ENCODE data around the gene BIK. TPM values are rescaled to one million over a fixed set of nuclear protein-coding genes. Genes with fewer than 3 reads are reported as not detected.
"Not testable (repeated sequence)": the region's sequence is repeated elsewhere in the genome, so short reads cannot be mapped to it uniquely, and the experiment has no call there.

Gene BIK
- total and polyA plus RNA-seq, 7 experiments from 2014 or later = 1.1 to 4.3 (median 1.6) TPM

DNA sequence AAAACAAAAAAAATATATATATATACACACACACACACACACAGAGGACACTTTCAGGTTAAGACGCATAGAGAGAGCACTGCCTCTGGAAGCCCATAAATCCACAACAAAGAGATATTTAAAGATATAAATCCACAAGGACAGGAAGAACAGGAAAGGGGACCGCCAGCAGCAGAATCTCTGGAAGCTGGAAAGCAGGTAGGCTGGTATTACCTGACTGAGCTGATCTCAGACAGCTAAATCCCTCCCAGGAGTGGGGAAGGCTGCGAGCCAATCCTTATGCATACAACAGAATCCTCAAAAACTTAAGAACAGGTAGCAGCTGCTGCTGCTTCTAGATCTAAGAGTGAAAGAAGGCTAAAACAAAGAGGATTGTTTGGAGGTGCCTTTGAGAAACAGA is 34.4 kb downstream of the BIK start:
- Histone ChIP-seq H3K9me3 (ENCODE audit: control insufficient read depth in 2 of 3, low read length in 3 of 3) (no peaks in the 10 kb centered on the region), H3K27me3 (ENCODE audit: control insufficient read depth in 2 of 2, insufficient read depth in 2 of 2, low read length in 2 of 2) (no peaks in the 10 kb centered on the region), H3K27ac (ENCODE audit: low read depth, low read length) (no peak overlapping the region), H3K4me3 (ENCODE audit: low read length) (no peak overlapping the region), H3K36me3 (ENCODE audit: control insufficient read depth in 2 of 3, insufficient read depth in 3 of 3, low read length in 3 of 3) (peaks cover 0 to 4% (median 0%) of the 10 kb centered on the region in 3 experiments), H3K4me1 (ENCODE audit: control insufficient read depth in 2 of 2, insufficient read depth in 2 of 2, low read length in 2 of 2) (peaks cover 6 to 7% of the 10 kb centered on the region in 2 donors)
- DNase-seq = no peak
- peaks cover 25 to 49% (median 29%) of the 10 kb centered on the region in 7 donors for H3K4me1 Mint-ChIP-seq
- ATAC-seq = no peak
- H3K27ac Mint-ChIP-seq = peak overlapping the region in 5 of 9 donors; percentile 36 to 65 (median 40)
- no peaks in the 10 kb centered on the region for H3K27me3 Mint-ChIP-seq
- H3K36me3 Mint-ChIP-seq = peaks cover 0 to 7% (median 3%) of the 10 kb centered on the region in 5 donors
- ChIA-PET POLR2A (interaction anchor here (1.3 to 4.3 kb wide), 2 partner anchors 42 to 130 kb away, joined by 3 to 18 read pairs; partner anchors contain the start of genes PACSIN2 and TTLL12), CTCF (interaction anchor here (0.6 to 0.7 kb wide), 3 partner anchors 68 to 769 kb away, joined by 3 to 6 read pairs (median 3); no protein-coding TSS in a partner anchor)
- no peaks in the 10 kb centered on the region for H3K9me3 Mint-ChIP-seq
- peak overlapping the region in 2 of 10 donors; percentile 51 to 52 for H3K4me3 Mint-ChIP-seq
- intact Hi-C loops (cut with micrococcal nuclease) = no loop called here

GRCh38 chr22:43145371-43145770 is 34.8 kb downstream of the BIK start:
- not testable (repeated sequence) for ATAC-seq, H3K36me3 Mint-ChIP-seq

GRCh38 chr22:43146332-43146731 is 35.8 kb downstream of the BIK start:
- H3K36me3 Mint-ChIP-seq; H3K36me3 ChIP-seq (ENCODE audit: control insufficient read depth in 2 of 3, insufficient read depth in 3 of 3, low read length in 3 of 3); H3K27me3 Mint-ChIP-seq; H3K9me3 Mint-ChIP-seq; DNase-seq; H3K27me3 ChIP-seq (ENCODE audit: control insufficient read depth in 2 of 2, insufficient read depth in 2 of 2, low read length in 2 of 2); H3K27ac ChIP-seq (ENCODE audit: low read depth, low read length); H3K4me3 ChIP-seq (ENCODE audit: low read length); ATAC-seq; H3K9me3 ChIP-seq (ENCODE audit: control insufficient read depth in 2 of 3, low read length in 3 of 3); intact Hi-C loops (cut with micrococcal nuclease): not testable (repeated sequence)
- ChIA-PET POLR2A (interaction anchor here (0.6 to 1.0 kb wide), 2 partner anchors 42 to 1560 kb away, joined by 4 to 5 read pairs; no protein-coding TSS in a partner anchor), CTCF (interaction anchor here (0.6 kb wide), 1 partner anchor 858 kb away, joined by 7 read pairs; no protein-coding TSS in a partner anchor)
- Mint-ChIP-seq H3K27ac (peak overlapping the region in 1 of 9 donors; percentile 95), H3K4me3 (peak overlapping the region in 3 of 10 donors; percentile 23 to 47 (median 29)), H3K4me1 (peaks cover 19 to 48% (median 30%) of the 10 kb centered on the region in 7 donors)
- H3K4me1 ChIP-seq (ENCODE audit: control insufficient read depth in 2 of 2, insufficient read depth in 2 of 2, low read length in 2 of 2) = peaks cover 7 to 11% of the 10 kb centered on the region in 2 donors

More at GRCh38 chr22:43145371-43145770, 34.8 kb downstream of the BIK start:
- Mint-ChIP-seq H3K4me1 (peaks cover 22 to 49% (median 27%) of the 10 kb centered on the region in 7 donors), H3K4me3 (peak overlapping the region in 1 of 10 donors; percentile 51), H3K27ac (peak overlapping the region in 1 of 9 donors; percentile 38)
- ChIA-PET CTCF (interaction anchor here (0.6 kb wide), 2 partner anchors 69 to 486 kb away, joined by 3 to 6 read pairs; no protein-coding TSS in a partner anchor), POLR2A (interaction anchor here (1.3 to 4.3 kb wide), 2 partner anchors 42 to 130 kb away, joined by 3 to 18 read pairs; partner anchors contain the start of genes PACSIN2 and TTLL12)
- H3K27me3 ChIP-seq (ENCODE audit: control insufficient read depth in 2 of 2, insufficient read depth in 2 of 2, low read length in 2 of 2); H3K36me3 ChIP-seq (ENCODE audit: control insufficient read depth in 2 of 3, insufficient read depth in 3 of 3, low read length in 3 of 3); H3K9me3 Mint-ChIP-seq; intact Hi-C loops (cut with micrococcal nuclease); H3K27me3 Mint-ChIP-seq; DNase-seq; H3K4me1 ChIP-seq (ENCODE audit: control insufficient read depth in 2 of 2, insufficient read depth in 2 of 2, low read length in 2 of 2); H3K27ac ChIP-seq (ENCODE audit: low read depth, low read length); H3K4me3 ChIP-seq (ENCODE audit: low read length); H3K9me3 ChIP-seq (ENCODE audit: control insufficient read depth in 2 of 3, low read length in 3 of 3): not testable (repeated sequence)

- Mint-ChIP-seq H3K4me1 (peaks cover 19 to 45% (median 28%) of the 10 kb centered on the region in 7 donors), H3K27ac (peak overlapping the region; percentile 54 to 95 (median 85)), H3K36me3 (no peaks in the 10 kb centered on the region), H3K27me3 (no peaks in the 10 kb centered on the region), H3K9me3 (no peaks in the 10 kb centered on the region), H3K4me3 (peak overlapping the region in 9 of 10 donors; percentile 15 to 84 (median 66))
- no peak for DNase-seq
- ATAC-seq = no peak
- POLR2A ChIA-PET = interaction anchor here (1.4 kb wide), 1 partner anchor 38 kb away, joined by 3 read pairs; the partner anchor contains the start of gene BIK
- H3K4me1 ChIP-seq (ENCODE audit: control insufficient read depth in 2 of 2, insufficient read depth in 2 of 2, low read length in 2 of 2) = peaks cover 3 to 16% of the 10 kb centered on the region in 2 donors
- H3K27me3 ChIP-seq (ENCODE audit: control insufficient read depth in 2 of 2, insufficient read depth in 2 of 2, low read length in 2 of 2) = no peaks in the 10 kb centered on the region
- no peak overlapping the region for H3K4me3 ChIP-seq (ENCODE audit: low read length)
- H3K9me3 ChIP-seq (ENCODE audit: control insufficient read depth in 2 of 3, low read length in 3 of 3) = no peaks in the 10 kb centered on the region
- peaks cover 0 to 6% (median 0%) of the 10 kb centered on the region in 3 experiments for H3K36me3 ChIP-seq (ENCODE audit: control insufficient read depth in 2 of 3, insufficient read depth in 3 of 3, low read length in 3 of 3)
- CTCF ChIA-PET = no interaction called here
- no peak overlapping the region for H3K27ac ChIP-seq (ENCODE audit: low read depth, low read length)
- intact Hi-C loops (cut with micrococcal nuclease) = no loop called here
These were observed 37.3 kb downstream of the BIK start for GRCh38 chr22:43147821-43148220.

GRCh38 chr22:43148581-43148980 is 38.0 kb downstream of the BIK start:
- Mint-ChIP-seq H3K27ac (peak overlapping the region in 6 of 9 donors; percentile 14 to 67 (median 38)), H3K4me1 (peaks cover 19 to 45% (median 27%) of the 10 kb centered on the region in 7 donors), H3K36me3 (peaks cover 0 to 2% (median 0%) of the 10 kb centered on the region in 5 donors), H3K27me3 (no peaks in the 10 kb centered on the region), H3K4me3 (peak overlapping the region in 6 of 10 donors; percentile 3 to 71 (median 39)), H3K9me3 (no peaks in the 10 kb centered on the region)
- no peak overlapping the region for H3K4me3 ChIP-seq (ENCODE audit: low read length)
- no peak for DNase-seq
- peaks cover 5 to 15% of the 10 kb centered on the region in 2 donors for H3K4me1 ChIP-seq (ENCODE audit: control insufficient read depth in 2 of 2, insufficient read depth in 2 of 2, low read length in 2 of 2)
- H3K27ac ChIP-seq (ENCODE audit: low read depth, low read length) = no peak overlapping the region
- CTCF ChIA-PET = interaction anchor here (1.9 kb wide), 1 partner anchor 38 kb away, joined by 4 read pairs; the partner anchor contains the start of gene BIK
- intact Hi-C loops (cut with micrococcal nuclease) = no loop called here
- peak; percentile 19 for ATAC-seq
- POLR2A ChIA-PET = no interaction called here
- H3K36me3 ChIP-seq (ENCODE audit: control insufficient read depth in 2 of 3, insufficient read depth in 3 of 3, low read length in 3 of 3) = peaks cover 0 to 6% (median 0%) of the 10 kb centered on the region in 3 experiments
- H3K27me3 ChIP-seq (ENCODE audit: control insufficient read depth in 2 of 2, insufficient read depth in 2 of 2, low read length in 2 of 2) = no peaks in the 10 kb centered on the region
- no peaks in the 10 kb centered on the region for H3K9me3 ChIP-seq (ENCODE audit: control insufficient read depth in 2 of 3, low read length in 3 of 3)

GRCh38 chr22:43150731-43151206 is 40.2 kb downstream of the BIK start:
- Histone ChIP-seq H3K27me3 (ENCODE audit: control insufficient read depth in 2 of 2, insufficient read depth in 2 of 2, low read length in 2 of 2) (no peaks in the 10 kb centered on the region), H3K27ac (ENCODE audit: low read depth, low read length) (peak overlapping the region; percentile 78), H3K4me3 (ENCODE audit: low read length) (peak overlapping the region; percentile 90), H3K36me3 (ENCODE audit: control insufficient read depth in 2 of 3, insufficient read depth in 3 of 3, low read length in 3 of 3) (peaks cover 0 to 14% (median 0%) of the 10 kb centered on the region in 3 experiments), H3K4me1 (ENCODE audit: control insufficient read depth in 2 of 2, insufficient read depth in 2 of 2, low read length in 2 of 2) (peaks cover 5 to 13% of the 10 kb centered on the region in 2 donors), H3K9me3 (ENCODE audit: control insufficient read depth in 2 of 3, low read length in 3 of 3) (no peaks in the 10 kb centered on the region)
- intact Hi-C loops (cut with micrococcal nuclease) = no loop called here
- ChIA-PET POLR2A (interaction anchor here (0.9 to 3.0 kb wide), 2 partner anchors 36 to 534 kb away, joined by 4 to 17 read pairs; partner anchors contain the start of gene TTLL12), CTCF (no interaction called here)
- peak overlapping the region; percentile 83 to 95 (median 91) for H3K4me3 Mint-ChIP-seq
- no peaks in the 10 kb centered on the region for H3K9me3 Mint-ChIP-seq
- H3K4me1 Mint-ChIP-seq = peaks cover 16 to 43% (median 25%) of the 10 kb centered on the region in 7 donors
- H3K27ac Mint-ChIP-seq = peak overlapping the region; percentile 83 to 96 (median 93)
- peaks cover 0 to 2% (median 0%) of the 10 kb centered on the region in 5 donors for H3K36me3 Mint-ChIP-seq
- no peaks in the 10 kb centered on the region for H3K27me3 Mint-ChIP-seq
- DNase-seq = no peak
- no peak for ATAC-seq
